Epithelial cell of proximal tubule (primary cell): ENCODE measurements around the gene CAMK2G. TPM values are rescaled to one million over a fixed set of nuclear protein-coding genes. Genes with fewer than 3 reads are reported as not detected.

ENCODE experiments used
- DNase-seq: peaks from one replicate; pipeline ENCODE4 v3.0.0-alpha.2; 2011; ENCODE audit warnings: low read depth
- H3K4me3 ChIP-seq: 2 replicates; pipeline ENCODE4 v1.5.1; 2011; ENCODE audit warnings: low read depth, mild to moderate bottlenecking, low read length
- CTCF ChIP-seq: conservative IDR thresholded peaks from 2 replicates; pipeline ENCODE4 v1.5.1; 2012; ENCODE audit warnings: low read depth, mild to moderate bottlenecking, low read length
- total RNA-seq: library from RNA; depleted of rRNA; stranded (reverse); fragments of >200 nt; gene quantifications from 2 replicates; pipeline ENCODE4 v1.2.3, GENCODE V29; 2015

The CAMK2G gene
- total RNA-seq, 1 donor from 2014 or later, result 15.2 TPM

GRCh38 chr10:73843261-73843660 is 31.1 kb downstream of the CAMK2G start:
- DNase-seq, result no peak

GRCh38 chr10:73842349-73842748 is 32.0 kb downstream of the CAMK2G start:
- H3K4me3 ChIP-seq, result no peak overlapping the region
- DNase-seq, result no peak
- no peak for TF ChIP-seq CTCF

More at GRCh38 chr10:73843261-73843660, 31.1 kb downstream of the CAMK2G start:
- H3K4me3 ChIP-seq, result no peak overlapping the region
- no peak for TF ChIP-seq CTCF

GRCh38 chr10:73841526-73842285 is 32.6 kb downstream of the CAMK2G start:
- no peak overlapping the region for H3K4me3 ChIP-seq
- DNase-seq, result no peak
- no peak for TF ChIP-seq CTCF

GRCh38 chr10:73841061-73841421 is 33.3 kb downstream of the CAMK2G start:
- TF ChIP-seq CTCF, result no peak

GRCh38 chr10:73840403-73841060 is 33.8 kb downstream of the CAMK2G start:
- no peak for TF ChIP-seq CTCF

More at GRCh38 chr10:73841061-73841421, 33.3 kb downstream of the CAMK2G start:
- no peak for DNase-seq
- no peak overlapping the region for H3K4me3 ChIP-seq

GRCh38 chr10:73840056-73840402 is 34.3 kb downstream of the CAMK2G start:
- H3K4me3 ChIP-seq, result no peak overlapping the region
- no peak for TF ChIP-seq CTCF
- DNase-seq, result no peak

More at GRCh38 chr10:73840403-73841060, 33.8 kb downstream of the CAMK2G start:
- no peak for DNase-seq
- no peak overlapping the region for H3K4me3 ChIP-seq
